GM10248 (cell line): Measurements from ENCODE around the gene MAP2K4.

Source experiments
- CTCF ChIA-PET: fragments of 300-600 bp; sonication (Branson Sonifier 250); formaldehyde crosslinking; extraction: SDS; loops from one replicate; lab custom pipeline; 2021; ENCODE audit warnings: antibody characterized with exemption; lab: Yijun Ruan, JAX
- POLR2A ChIA-PET: fragments of 350-650 bp; sonication (Branson Sonifier 250); formaldehyde crosslinking; extraction: SDS; loops from one replicate; lab custom pipeline; 2020; ENCODE audit warnings: antibody characterized with exemption; lab: Yijun Ruan, JAX
- DNase-seq: peaks from one replicate; pipeline ENCODE4 v3.0.0; 2012; ENCODE audit errors: extremely low spot score
- CTCF ChIP-seq: IDR thresholded peaks from 2 replicates; pipeline ENCODE4 v1.5.1; 2012; ENCODE audit warnings: mild to moderate bottlenecking, low read depth; ENCODE audit errors: extremely low read depth, missing control alignments, control extremely low read depth

Gene MAP2K4

GRCh38 chr17:12068946-12069345, 48.3 kb downstream of the MAP2K4 start:
- CTCF ChIA-PET: no interaction called here
- TF ChIP-seq CTCF: no peak
- POLR2A ChIA-PET: no interaction called here
- no peak for DNase-seq

- ChIA-PET CTCF (no interaction called here), POLR2A (no interaction called here)
- DNase-seq: no peak
- no peak for TF ChIP-seq CTCF
These were observed 49.9 kb downstream of the MAP2K4 start for GRCh38 chr17:12070561-12070960.

- TF ChIP-seq CTCF: no peak
- ChIA-PET CTCF (no interaction called here), POLR2A (no interaction called here)
- DNase-seq: no peak
These were observed 53.7 kb downstream of the MAP2K4 start for GRCh38 chr17:12074346-12074745.

- DNase-seq: no peak
- CTCF ChIA-PET: no interaction called here
- POLR2A ChIA-PET: no interaction called here
- TF ChIP-seq CTCF: no peak
These were observed 57.1 kb downstream of the MAP2K4 start for GRCh38 chr17:12077773-12078172.

- no peak for TF ChIP-seq CTCF
- CTCF ChIA-PET: no interaction called here
- DNase-seq: no peak
- POLR2A ChIA-PET: no interaction called here
These were observed 58.1 kb downstream of the MAP2K4 start for GRCh38 chr17:12078791-12079190.

- POLR2A ChIA-PET: no interaction called here
- DNase-seq: no peak
- CTCF ChIA-PET: no interaction called here
- TF ChIP-seq CTCF: no peak
These were observed 61.0 kb downstream of the MAP2K4 start for GRCh38 chr17:12081720-12082119.

GRCh38 chr17:12085076-12085949, 64.6 kb downstream of the MAP2K4 start:
- no peak for TF ChIP-seq CTCF
- CTCF ChIA-PET: interaction anchor here (0.9 kb wide), 1 partner anchor 8 kb away, joined by 3 read pairs; no protein-coding TSS in a partner anchor
- POLR2A ChIA-PET: no interaction called here
- no peak for DNase-seq
